K562 (cell line): ENCODE results near the gene RHBDL3. TPM values are rescaled to one million over a fixed set of nuclear protein-coding genes. Genes with fewer than 3 reads are reported as not detected.

Experiments used
- ARNT ChIP-seq, 2 experiments: fragments of 450-650 bp; IDR thresholded peaks; 2 replicates each; pipeline ENCODE4 v1.6.1; 2016; ENCODE audit warnings: mild to moderate bottlenecking in 1 of 2
- BRCA1 ChIP-seq, 2 experiments: fragments of 450-650 bp in 1 of 2; sonication (generic) in 1 of 2; formaldehyde crosslinking in 1 of 2; IDR thresholded peaks; 2 replicates each; pipeline versions ENCODE4 v1.5.0 to v1.6.1; 2017 to 2020; ENCODE audit warnings: mild to moderate bottlenecking in 1 of 2, missing genetic modification reagents in 1 of 2
- CREB5 ChIP-seq: fragments of 250-450 bp; sonication (Bioruptor Pico); IDR thresholded peaks from 2 replicates; pipeline ENCODE4 v1.5.0; 2020; ENCODE audit warnings: mild to moderate bottlenecking
- DDX20 ChIP-seq: fragments of 450-650 bp; IDR thresholded peaks from 2 replicates; pipeline ENCODE4 v1.6.1; 2016; ENCODE audit warnings: missing genetic modification characterization, low read depth, mild to moderate bottlenecking, missing compliant biosample characterization, moderate library complexity
- EP300 ChIP-seq: IDR thresholded peaks from 2 replicates; pipeline ENCODE4 v1.6.1; 2012; ENCODE audit warnings: low read length, improper control_type of control experiment
- HNRNPUL1 ChIP-seq: fragments of 200-400 bp; formaldehyde crosslinking; IDR thresholded peaks from 2 replicates; pipeline ENCODE4 v1.6.1; 2017; ENCODE audit warnings: low read length
- NFIX ChIP-seq: fragments of 250-450 bp; sonication (Bioruptor Pico); IDR thresholded peaks from 2 replicates; pipeline ENCODE4 v1.4.0; 2020; ENCODE audit warnings: low read depth, mild to moderate bottlenecking, moderate library complexity
- PRPF4 ChIP-seq: fragments of 200-400 bp; formaldehyde crosslinking; IDR thresholded peaks from one replicate; pipeline ENCODE4 v1.6.1; 2017; ENCODE audit warnings: low read length, low read depth, mild to moderate bottlenecking; ENCODE audit not compliant: insufficient read depth, poor library complexity, severe bottlenecking
- RBM15 ChIP-seq: fragments of 200-400 bp; formaldehyde crosslinking; IDR thresholded peaks from 2 replicates; pipeline ENCODE4 v1.6.1; 2018; ENCODE audit warnings: mild to moderate bottlenecking, low read length, moderate library complexity; ENCODE audit not compliant: insufficient read depth
- SAP30 ChIP-seq: fragments of 200-600 bp; sonication (generic); IDR thresholded peaks from 2 replicates; pipeline ENCODE4 v1.6.1; 2012; ENCODE audit warnings: borderline replicate concordance, low read depth, mild to moderate bottlenecking, moderate library complexity, low read length, control low read depth, inconsistent platforms; ENCODE audit not compliant: insufficient read depth, poor library complexity, severe bottlenecking
- SIX5 ChIP-seq, 2 experiments: IDR thresholded peaks; 2 replicates each; pipeline ENCODE4 v1.6.1; 2011; ENCODE audit warnings: low read length in 2 of 2, borderline replicate concordance in 1 of 2, low read depth in 1 of 2, mild to moderate bottlenecking in 1 of 2, moderate library complexity in 1 of 2; ENCODE audit not compliant: insufficient read depth in 1 of 2
- SRF ChIP-seq, 2 experiments: fragments of 250-450, 450-650 bp in 1 of 2; sonication (Bioruptor Pico) in 1 of 2; sonication (generic) in 1 of 2; formaldehyde crosslinking; IDR thresholded peaks; 2 replicates each; pipeline versions ENCODE4 v1.5.0 to v1.5.1; 2020 to 2022; ENCODE audit warnings: mild to moderate bottlenecking in 1 of 2, missing genetic modification reagents in 1 of 2
- TCF7L2 ChIP-seq: fragments of 150-350 bp; IDR thresholded peaks from 2 replicates; pipeline ENCODE4 v1.6.1; 2016; ENCODE audit warnings: low read depth, mild to moderate bottlenecking, low read length, moderate library complexity
- ZNF311 ChIP-seq: fragments of 250-450 bp; sonication (Bioruptor Pico); IDR thresholded peaks from 2 replicates; pipeline ENCODE4 v1.4.0; 2020; ENCODE audit warnings: mild to moderate bottlenecking, moderate library complexity
- polyA plus RNA-seq, 8 experiments: library from polyadenylated mRNA; depleted of rRNA in 4 of 8; stranded (reverse) in 5 of 8; unstranded in 3 of 8; fragments of >200 nt; fragmentation: Nextera tagmentation in 2 of 8; fragmentation: Illumina TruSeq in 1 of 8; extraction: Ambion mirVana in 2 of 8; extraction: Trizol in 1 of 8; gene quantifications; 2 replicates each; pipeline versions ENCODE4 v1.2.1 to v1.2.3, GENCODE V29; 2011 to 2014; ENCODE audit warnings: inconsistent platforms in 1 of 8, missing spikeins in 1 of 8
- total RNA-seq, 7 experiments: library from RNA; depleted of rRNA in 6 of 7; stranded (reverse); fragments of >200 nt in 6 of 7; fragmentation: Illumina TruSeq in 2 of 7; extraction: Trizol in 2 of 7; gene quantifications; 2 replicates each; pipeline versions ENCODE4 v1.2.1 to v1.2.3, GENCODE V29; 2011 to 2021; ENCODE audit warnings: low replicate concordance in 1 of 7
- TF ChIP-seq, protein P1 (sequence below): fragments of 250-450 bp; sonication (Bioruptor Pico); IDR thresholded peaks from 2 replicates; pipeline ENCODE4 v1.5.0; 2021; ENCODE audit warnings: mild to moderate bottlenecking, borderline replicate concordance
- TF ChIP-seq, protein P2 (sequence below): fragments of 200-400 bp; formaldehyde crosslinking; IDR thresholded peaks from 2 replicates; pipeline ENCODE4 v1.6.1; 2017; ENCODE audit warnings: mild to moderate bottlenecking, low read depth, low read length, moderate library complexity
- TF ChIP-seq, protein P3 (sequence below): IDR thresholded peaks from 2 replicates; pipeline ENCODE4 v1.6.1; 2011; ENCODE audit warnings: borderline replicate concordance, low read depth, mild to moderate bottlenecking, moderate library complexity, low read length; ENCODE audit not compliant: insufficient read depth, poor library complexity, severe bottlenecking

RHBDL3 gene
- total and polyA plus RNA-seq, 9 of the 15 experiments (the other 6 are each of a cell fraction or from before 2014, with no cell fraction given) = 0.06 to 0.31 (median 0.09) TPM; not detected in 4

- TF ChIP-seq CREB5 = no peak
- no peak for TF ChIP-seq BRCA1 (IDR thresholded peaks at IDR 0.05)
- TF ChIP-seq BRCA1 (CRISPR knock-in tag; IDR thresholded peaks at IDR 0.05) = no peak
- TF ChIP-seq, protein P1, sequence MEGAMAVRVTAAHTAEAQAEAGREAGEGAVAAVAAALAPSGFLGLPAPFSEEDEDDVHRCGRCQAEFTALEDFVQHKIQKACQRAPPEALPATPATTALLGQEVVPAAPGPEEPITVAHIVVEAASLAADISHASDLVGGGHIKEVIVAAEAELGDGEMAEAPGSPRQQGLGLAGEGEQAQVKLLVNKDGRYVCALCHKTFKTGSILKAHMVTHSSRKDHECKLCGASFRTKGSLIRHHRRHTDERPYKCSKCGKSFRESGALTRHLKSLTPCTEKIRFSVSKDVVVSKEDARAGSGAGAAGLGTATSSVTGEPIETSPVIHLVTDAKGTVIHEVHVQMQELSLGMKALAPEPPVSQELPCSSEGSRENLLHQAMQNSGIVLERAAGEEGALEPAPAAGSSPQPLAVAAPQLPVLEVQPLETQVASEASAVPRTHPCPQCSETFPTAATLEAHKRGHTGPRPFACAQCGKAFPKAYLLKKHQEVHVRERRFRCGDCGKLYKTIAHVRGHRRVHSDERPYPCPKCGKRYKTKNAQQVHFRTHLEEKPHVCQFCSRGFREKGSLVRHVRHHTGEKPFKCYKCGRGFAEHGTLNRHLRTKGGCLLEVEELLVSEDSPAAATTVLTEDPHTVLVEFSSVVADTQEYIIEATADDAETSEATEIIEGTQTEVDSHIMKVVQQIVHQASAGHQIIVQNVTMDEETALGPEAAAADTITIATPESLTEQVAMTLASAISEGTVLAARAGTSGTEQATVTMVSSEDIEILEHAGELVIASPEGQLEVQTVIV (CRISPR knock-in tag) = no peak
- peak; percentile 35; the same call in 1 of the 2 replicates for TF ChIP-seq EP300
- TF ChIP-seq DDX20 (tag) = no peak
- no peak for TF ChIP-seq PRPF4
- TF ChIP-seq, protein P2, sequence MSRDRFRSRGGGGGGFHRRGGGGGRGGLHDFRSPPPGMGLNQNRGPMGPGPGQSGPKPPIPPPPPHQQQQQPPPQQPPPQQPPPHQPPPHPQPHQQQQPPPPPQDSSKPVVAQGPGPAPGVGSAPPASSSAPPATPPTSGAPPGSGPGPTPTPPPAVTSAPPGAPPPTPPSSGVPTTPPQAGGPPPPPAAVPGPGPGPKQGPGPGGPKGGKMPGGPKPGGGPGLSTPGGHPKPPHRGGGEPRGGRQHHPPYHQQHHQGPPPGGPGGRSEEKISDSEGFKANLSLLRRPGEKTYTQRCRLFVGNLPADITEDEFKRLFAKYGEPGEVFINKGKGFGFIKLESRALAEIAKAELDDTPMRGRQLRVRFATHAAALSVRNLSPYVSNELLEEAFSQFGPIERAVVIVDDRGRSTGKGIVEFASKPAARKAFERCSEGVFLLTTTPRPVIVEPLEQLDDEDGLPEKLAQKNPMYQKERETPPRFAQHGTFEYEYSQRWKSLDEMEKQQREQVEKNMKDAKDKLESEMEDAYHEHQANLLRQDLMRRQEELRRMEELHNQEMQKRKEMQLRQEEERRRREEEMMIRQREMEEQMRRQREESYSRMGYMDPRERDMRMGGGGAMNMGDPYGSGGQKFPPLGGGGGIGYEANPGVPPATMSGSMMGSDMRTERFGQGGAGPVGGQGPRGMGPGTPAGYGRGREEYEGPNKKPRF = no peak
- TF ChIP-seq SAP30 = peak; percentile 13
- TF ChIP-seq SIX5 (IDR thresholded peaks at IDR 0.05; ENCODE audit: borderline replicate concordance in 1 of 2, insufficient read depth in 1 of 2, low read depth in 1 of 2, low read length in 2 of 2) = peak; percentile 41 to 67; a peak in 3 of 4 replicates
- TF ChIP-seq SRF (CRISPR knock-in tag; IDR thresholded peaks at IDR 0.05) = peak in 1 of 2 experiments; percentile 70; a peak in 2 of 4 replicates
- TF ChIP-seq NFIX (CRISPR knock-in tag) = no peak
- no peak for TF ChIP-seq ZNF311
- TF ChIP-seq TCF7L2 = no peak
- no peak for TF ChIP-seq RBM15
- TF ChIP-seq HNRNPUL1 = no peak
- TF ChIP-seq, protein P3, sequence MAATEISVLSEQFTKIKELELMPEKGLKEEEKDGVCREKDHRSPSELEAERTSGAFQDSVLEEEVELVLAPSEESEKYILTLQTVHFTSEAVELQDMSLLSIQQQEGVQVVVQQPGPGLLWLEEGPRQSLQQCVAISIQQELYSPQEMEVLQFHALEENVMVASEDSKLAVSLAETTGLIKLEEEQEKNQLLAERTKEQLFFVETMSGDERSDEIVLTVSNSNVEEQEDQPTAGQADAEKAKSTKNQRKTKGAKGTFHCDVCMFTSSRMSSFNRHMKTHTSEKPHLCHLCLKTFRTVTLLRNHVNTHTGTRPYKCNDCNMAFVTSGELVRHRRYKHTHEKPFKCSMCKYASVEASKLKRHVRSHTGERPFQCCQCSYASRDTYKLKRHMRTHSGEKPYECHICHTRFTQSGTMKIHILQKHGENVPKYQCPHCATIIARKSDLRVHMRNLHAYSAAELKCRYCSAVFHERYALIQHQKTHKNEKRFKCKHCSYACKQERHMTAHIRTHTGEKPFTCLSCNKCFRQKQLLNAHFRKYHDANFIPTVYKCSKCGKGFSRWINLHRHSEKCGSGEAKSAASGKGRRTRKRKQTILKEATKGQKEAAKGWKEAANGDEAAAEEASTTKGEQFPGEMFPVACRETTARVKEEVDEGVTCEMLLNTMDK = no peak
- TF ChIP-seq ARNT (IDR thresholded peaks at IDR 0.05) = peak in 1 of 2 experiments; percentile 54; a peak in 1 of 4 replicates
These were observed 76.4 kb downstream of the RHBDL3 start, which contains the start of gene C17orf75 (continued) for GRCh38 chr17:32341857-32342602.
